Activated naive CD4-positive, alpha-beta T cell treated with anti-CD3 and anti-CD28 coated beads, Interleukin-2, amount 10 ng/mL, durations not matched to agents 5 hours and 36 hours (primary cell): ENCODE results near the gene AKAP17A. TPM values are rescaled to one million over a fixed set of nuclear protein-coding genes. Genes with fewer than 3 reads are reported as not detected.

Experiments
- total RNA-seq, 2 experiments: library from RNA; stranded (reverse); gene quantifications; one replicate each; pipeline ENCODE4 v1.2.3, GENCODE V29; 2021

Gene AKAP17A, protein sequence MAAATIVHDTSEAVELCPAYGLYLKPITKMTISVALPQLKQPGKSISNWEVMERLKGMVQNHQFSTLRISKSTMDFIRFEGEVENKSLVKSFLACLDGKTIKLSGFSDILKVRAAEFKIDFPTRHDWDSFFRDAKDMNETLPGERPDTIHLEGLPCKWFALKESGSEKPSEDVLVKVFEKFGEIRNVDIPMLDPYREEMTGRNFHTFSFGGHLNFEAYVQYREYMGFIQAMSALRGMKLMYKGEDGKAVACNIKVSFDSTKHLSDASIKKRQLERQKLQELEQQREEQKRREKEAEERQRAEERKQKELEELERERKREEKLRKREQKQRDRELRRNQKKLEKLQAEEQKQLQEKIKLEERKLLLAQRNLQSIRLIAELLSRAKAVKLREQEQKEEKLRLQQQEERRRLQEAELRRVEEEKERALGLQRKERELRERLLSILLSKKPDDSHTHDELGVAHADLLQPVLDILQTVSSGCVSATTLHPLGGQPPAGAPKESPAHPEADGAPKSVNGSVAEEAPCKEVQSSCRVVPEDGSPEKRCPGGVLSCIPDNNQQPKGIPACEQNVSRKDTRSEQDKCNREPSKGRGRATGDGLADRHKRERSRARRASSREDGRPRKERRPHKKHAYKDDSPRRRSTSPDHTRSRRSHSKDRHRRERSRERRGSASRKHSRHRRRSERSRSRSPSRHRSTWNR
- 10 to 100 TPM; 68.3 to 69.4 TPM for total RNA-seq

GRCh38 chrX:1591102-1591862 is at the start of gene AKAP17A:
Gene AKAP17A, plus strand, starts transcription at chrX:1591604. Its CDS starts 1,859 bp downstream, at chrX:1593463.

DNA sequence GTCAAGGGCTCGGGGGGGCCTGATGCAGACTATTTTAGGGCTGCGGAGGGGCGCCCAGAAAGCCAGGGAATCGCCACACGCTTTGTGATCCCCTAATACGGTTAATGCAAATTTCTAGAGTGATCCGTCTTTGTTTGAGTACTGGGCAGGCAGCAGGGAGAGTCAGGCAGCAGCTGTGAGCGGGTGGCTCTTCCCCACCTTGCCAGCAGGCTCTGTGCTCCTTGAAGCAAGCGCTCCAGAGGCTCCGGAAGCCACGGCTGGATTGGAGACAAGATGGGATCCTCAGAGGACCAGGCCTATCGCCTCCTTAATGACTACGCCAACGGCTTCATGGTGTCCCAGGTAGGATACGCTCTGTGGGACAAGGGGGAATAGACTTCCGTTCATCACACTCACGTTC is 23.5 kb downstream of the AKAP17A start, which contains the start of gene ASMT:
TSS of gene ASMT (plus strand) at position 133 of the 400 bp plus-strand sequence. CDS start at position 274, 141 bp downstream.

Other genes with a start within 250 kb of the AKAP17A start
- 100 to 1,000 TPM; 405 to 407 TPM for gene SLC25A6, start 199.5 kb upstream of the AKAP17A start, total RNA-seq
- gene ASMTL, start 138.7 kb upstream of the AKAP17A start, total RNA-seq, result 10 to 100 TPM; 39.7 to 41.0 TPM
- gene P2RY8, start 54.4 kb upstream of the AKAP17A start, total RNA-seq, result 10 to 100 TPM; 95.2 to 95.4 TPM
- gene ASMT, start 23.5 kb downstream of the AKAP17A start, total RNA-seq, result not detected